ENCODE data around the gene CLCN4. TPM values are rescaled to one million over a fixed set of nuclear protein-coding genes. Genes with fewer than 3 reads are reported as not detected.

The CLCN4 gene
- total RNA-seq, 2 experiments from 2014 or later, result not detected

- Mint-ChIP-seq H3K27me3 (peaks cover 28% of the 10 kb centered on the region), H3K27ac (no peak overlapping the region), H3K4me3 (no peak overlapping the region), H3K9me3 (no peaks in the 10 kb centered on the region), H3K4me1 (ENCODE audit: low read depth) (no peaks in the 10 kb centered on the region), H3K36me3 (ENCODE audit: low read depth) (no peaks in the 10 kb centered on the region)
- DNase-seq (no peak), ATAC-seq (ENCODE audit: poor library complexity) (no peak)
- no peak for TF ChIP-seq CTCF (IDR thresholded peaks at IDR 0.05)
- no peak overlapping the region for H3K4me3 ChIP-seq (ENCODE audit: low read length)
- no peak overlapping the region for H3K27ac ChIP-seq (ENCODE audit: low read depth in 1 of 2, low read length in 2 of 2)
- no peaks in the 10 kb centered on the region for H3K36me3 ChIP-seq (ENCODE audit: insufficient read depth, low read length)
- intact Hi-C loops (cut with DNase I, micrococcal nuclease), result no loop called here
- peaks cover 12% of the 10 kb centered on the region for H3K4me1 ChIP-seq (ENCODE audit: insufficient read depth, low read length)
- ChIA-PET CTCF (no interaction called here), POLR2A (no interaction called here)
- H3K9me3 ChIP-seq (ENCODE audit: control insufficient read depth in 1 of 2, insufficient read depth in 1 of 2, low read length in 2 of 2), result peaks cover 0 to 3% of the 10 kb centered on the region in 2 experiments
- peaks cover 6 to 8% of the 10 kb centered on the region in 2 experiments for H3K27me3 ChIP-seq (ENCODE audit: control insufficient read depth in 1 of 2, insufficient read depth in 2 of 2, low read length in 2 of 2)
Observed at GRCh38 chrX:10164879-10165278, 8.1 kb downstream of the CLCN4 start.

- Histone ChIP-seq H3K27me3 (ENCODE audit: control insufficient read depth in 1 of 2, insufficient read depth in 2 of 2, low read length in 2 of 2) (peaks cover 0 to 2% of the 10 kb centered on the region in 2 experiments), H3K4me1 (ENCODE audit: insufficient read depth, low read length) (peaks cover 12% of the 10 kb centered on the region), H3K9me3 (ENCODE audit: control insufficient read depth in 1 of 2, insufficient read depth in 1 of 2, low read length in 2 of 2) (peaks cover 0 to 3% of the 10 kb centered on the region in 2 experiments), H3K36me3 (ENCODE audit: insufficient read depth, low read length) (no peaks in the 10 kb centered on the region), H3K4me3 (ENCODE audit: low read length) (no peak overlapping the region), H3K27ac (ENCODE audit: low read depth in 1 of 2, low read length in 2 of 2) (no peak overlapping the region)
- no peaks in the 10 kb centered on the region for H3K36me3 Mint-ChIP-seq (ENCODE audit: low read depth)
- H3K27me3 Mint-ChIP-seq, result peaks cover 20% of the 10 kb centered on the region
- DNase-seq (peak in 2 of 14 experiments; percentile 12 to 25), ATAC-seq (ENCODE audit: poor library complexity) (no peak)
- H3K9me3 Mint-ChIP-seq, result no peaks in the 10 kb centered on the region
- no peak for TF ChIP-seq CTCF (IDR thresholded peaks at IDR 0.05)
- POLR2A ChIA-PET, result no interaction called here
- H3K4me1 Mint-ChIP-seq (ENCODE audit: low read depth), result no peaks in the 10 kb centered on the region
- H3K27ac Mint-ChIP-seq, result no peak overlapping the region
- CTCF ChIA-PET, result no interaction called here
- no peak overlapping the region for H3K4me3 Mint-ChIP-seq
- intact Hi-C loops (cut with DNase I, micrococcal nuclease), result no loop called here
Observed at GRCh38 chrX:10165580-10166247, 8.9 kb downstream of the CLCN4 start.

- no peak for ATAC-seq (ENCODE audit: poor library complexity)
- H3K36me3 ChIP-seq (ENCODE audit: insufficient read depth, low read length), result no peaks in the 10 kb centered on the region
- no peak overlapping the region for H3K27ac ChIP-seq (ENCODE audit: low read depth in 1 of 2, low read length in 2 of 2)
- peaks cover 0 to 3% of the 10 kb centered on the region in 2 experiments for H3K9me3 ChIP-seq (ENCODE audit: control insufficient read depth in 1 of 2, insufficient read depth in 1 of 2, low read length in 2 of 2)
- TF ChIP-seq CTCF (IDR thresholded peaks at IDR 0.05), result no peak
- peaks cover 14% of the 10 kb centered on the region for H3K27me3 Mint-ChIP-seq
- no peak overlapping the region for H3K4me3 Mint-ChIP-seq
- intact Hi-C loops (cut with DNase I, micrococcal nuclease), result no loop called here
- H3K36me3 Mint-ChIP-seq (ENCODE audit: low read depth), result no peaks in the 10 kb centered on the region
- POLR2A ChIA-PET, result no interaction called here
- no peak overlapping the region for H3K4me3 ChIP-seq (ENCODE audit: low read length)
- H3K4me1 Mint-ChIP-seq (ENCODE audit: low read depth), result no peaks in the 10 kb centered on the region
- no peak for DNase-seq
- peaks cover 12% of the 10 kb centered on the region for H3K4me1 ChIP-seq (ENCODE audit: insufficient read depth, low read length)
- no peak overlapping the region for H3K27ac Mint-ChIP-seq
- H3K27me3 ChIP-seq (ENCODE audit: control insufficient read depth in 1 of 2, insufficient read depth in 2 of 2, low read length in 2 of 2), result no peaks in the 10 kb centered on the region
- H3K9me3 Mint-ChIP-seq, result no peaks in the 10 kb centered on the region
- CTCF ChIA-PET, result no interaction called here
Observed at GRCh38 chrX:10166248-10166716, 9.5 kb downstream of the CLCN4 start.

Measured in CD4-positive, alpha-beta T cell (primary cell).